ENCODE results near the gene CNTNAP3B. TPM values are rescaled to one million over a fixed set of nuclear protein-coding genes. Genes with fewer than 3 reads are reported as not detected.
"Not testable (repeated sequence)": the region's sequence is repeated elsewhere in the genome, so short reads cannot be mapped to it uniquely, and the experiment has no call there.

CNTNAP3B gene
- total RNA-seq, 1 donor from 2014 or later: 3.6 TPM

GRCh38 chr9:41902762-41903161 is 226.5 kb downstream of the CNTNAP3B start:
- not testable (repeated sequence) for H3K4me2 ChIP-seq (ENCODE audit: low read length); H3K4me1 Mint-ChIP-seq (ENCODE audit: low read depth, unreplicated experiment); H3K4me3 ChIP-seq (ENCODE audit: insufficient read depth, low read depth, low read length); H3K36me3 Mint-ChIP-seq (ENCODE audit: low read depth, unreplicated experiment); H3K27ac ChIP-seq (ENCODE audit: low read depth, low read length); H3K9ac ChIP-seq (ENCODE audit: low read length); H3K9me3 ChIP-seq (ENCODE audit: insufficient read depth, low read depth, low read length); H3K4me1 ChIP-seq (ENCODE audit: insufficient read depth, low read length); H3K79me2 ChIP-seq (ENCODE audit: insufficient read depth, low read length); FAIRE-seq; H3K27ac Mint-ChIP-seq (ENCODE audit: unreplicated experiment); H2AFZ ChIP-seq (ENCODE audit: low read depth, low read length); DNase-seq (ENCODE audit: low read depth); H3K36me3 ChIP-seq (ENCODE audit: insufficient read depth, low read length); H3K27me3 Mint-ChIP-seq (ENCODE audit: low read depth, unreplicated experiment); H3K27me3 ChIP-seq (ENCODE audit: insufficient read depth, low read length); H3K4me3 Mint-ChIP-seq (ENCODE audit: unreplicated experiment); H4K20me1 ChIP-seq (ENCODE audit: insufficient read depth, low read length); H3K9me3 Mint-ChIP-seq (ENCODE audit: unreplicated experiment)

- H3K4me1 Mint-ChIP-seq (ENCODE audit: low read depth, unreplicated experiment); H2AFZ ChIP-seq (ENCODE audit: low read depth, low read length); H3K79me2 ChIP-seq (ENCODE audit: insufficient read depth, low read length); H3K36me3 ChIP-seq (ENCODE audit: insufficient read depth, low read length); H3K4me1 ChIP-seq (ENCODE audit: insufficient read depth, low read length); H3K27me3 Mint-ChIP-seq (ENCODE audit: low read depth, unreplicated experiment); FAIRE-seq; H3K9ac ChIP-seq (ENCODE audit: low read length); H3K9me3 ChIP-seq (ENCODE audit: insufficient read depth, low read depth, low read length); DNase-seq (ENCODE audit: low read depth); H3K4me3 ChIP-seq (ENCODE audit: insufficient read depth, low read depth, low read length); H3K4me3 Mint-ChIP-seq (ENCODE audit: unreplicated experiment); H4K20me1 ChIP-seq (ENCODE audit: insufficient read depth, low read length); H3K9me3 Mint-ChIP-seq (ENCODE audit: unreplicated experiment); H3K36me3 Mint-ChIP-seq (ENCODE audit: low read depth, unreplicated experiment); H3K27ac ChIP-seq (ENCODE audit: low read depth, low read length); H3K27ac Mint-ChIP-seq (ENCODE audit: unreplicated experiment); H3K27me3 ChIP-seq (ENCODE audit: insufficient read depth, low read length); H3K4me2 ChIP-seq (ENCODE audit: low read length): not testable (repeated sequence)
Measured at GRCh38 chr9:41898720-41899343, 230.4 kb downstream of the CNTNAP3B start.

GRCh38 chr9:41874557-41874956 is 254.7 kb downstream of the CNTNAP3B start:
- not testable (repeated sequence) for H3K27me3 Mint-ChIP-seq (ENCODE audit: low read depth, unreplicated experiment); H3K36me3 Mint-ChIP-seq (ENCODE audit: low read depth, unreplicated experiment); H3K27me3 ChIP-seq (ENCODE audit: insufficient read depth, low read length); FAIRE-seq; H3K9me3 Mint-ChIP-seq (ENCODE audit: unreplicated experiment); H3K4me3 Mint-ChIP-seq (ENCODE audit: unreplicated experiment); H3K27ac ChIP-seq (ENCODE audit: low read depth, low read length); H3K9me3 ChIP-seq (ENCODE audit: insufficient read depth, low read depth, low read length); H2AFZ ChIP-seq (ENCODE audit: low read depth, low read length); H3K4me2 ChIP-seq (ENCODE audit: low read length); H3K4me3 ChIP-seq (ENCODE audit: insufficient read depth, low read depth, low read length); DNase-seq (ENCODE audit: low read depth); H3K79me2 ChIP-seq (ENCODE audit: insufficient read depth, low read length); H3K4me1 Mint-ChIP-seq (ENCODE audit: low read depth, unreplicated experiment); H3K36me3 ChIP-seq (ENCODE audit: insufficient read depth, low read length); H3K4me1 ChIP-seq (ENCODE audit: insufficient read depth, low read length); H3K9ac ChIP-seq (ENCODE audit: low read length); H3K27ac Mint-ChIP-seq (ENCODE audit: unreplicated experiment); H4K20me1 ChIP-seq (ENCODE audit: insufficient read depth, low read length)

GRCh38 chr9:41855422-41855821 is 273.8 kb downstream of the CNTNAP3B start:
- not testable (repeated sequence) for H3K27ac ChIP-seq (ENCODE audit: low read depth, low read length); H3K36me3 ChIP-seq (ENCODE audit: insufficient read depth, low read length); H3K4me3 Mint-ChIP-seq (ENCODE audit: unreplicated experiment); H2AFZ ChIP-seq (ENCODE audit: low read depth, low read length); H3K9me3 Mint-ChIP-seq (ENCODE audit: unreplicated experiment); H3K36me3 Mint-ChIP-seq (ENCODE audit: low read depth, unreplicated experiment); H3K27me3 Mint-ChIP-seq (ENCODE audit: low read depth, unreplicated experiment); H3K4me3 ChIP-seq (ENCODE audit: insufficient read depth, low read depth, low read length); H3K4me1 Mint-ChIP-seq (ENCODE audit: low read depth, unreplicated experiment); H3K9ac ChIP-seq (ENCODE audit: low read length); H3K4me2 ChIP-seq (ENCODE audit: low read length); FAIRE-seq; H3K79me2 ChIP-seq (ENCODE audit: insufficient read depth, low read length); H3K27me3 ChIP-seq (ENCODE audit: insufficient read depth, low read length); H3K9me3 ChIP-seq (ENCODE audit: insufficient read depth, low read depth, low read length); H4K20me1 ChIP-seq (ENCODE audit: insufficient read depth, low read length); DNase-seq (ENCODE audit: low read depth); H3K27ac Mint-ChIP-seq (ENCODE audit: unreplicated experiment); H3K4me1 ChIP-seq (ENCODE audit: insufficient read depth, low read length)

- not testable (repeated sequence) for FAIRE-seq; H3K36me3 Mint-ChIP-seq (ENCODE audit: low read depth, unreplicated experiment); H3K4me1 Mint-ChIP-seq (ENCODE audit: low read depth, unreplicated experiment)
Measured at GRCh38 chr9:41851848-41852740, 277.1 kb downstream of the CNTNAP3B start.

GRCh38 chr9:41847829-41848228 is 281.4 kb downstream of the CNTNAP3B start:
- not testable (repeated sequence) for H3K27ac ChIP-seq (ENCODE audit: low read depth, low read length); H2AFZ ChIP-seq (ENCODE audit: low read depth, low read length); FAIRE-seq; H3K36me3 Mint-ChIP-seq (ENCODE audit: low read depth, unreplicated experiment); H3K4me2 ChIP-seq (ENCODE audit: low read length); H3K9me3 ChIP-seq (ENCODE audit: insufficient read depth, low read depth, low read length); H3K4me1 Mint-ChIP-seq (ENCODE audit: low read depth, unreplicated experiment); H3K4me3 Mint-ChIP-seq (ENCODE audit: unreplicated experiment); H3K27ac Mint-ChIP-seq (ENCODE audit: unreplicated experiment); H3K27me3 ChIP-seq (ENCODE audit: insufficient read depth, low read length); H3K79me2 ChIP-seq (ENCODE audit: insufficient read depth, low read length); H3K27me3 Mint-ChIP-seq (ENCODE audit: low read depth, unreplicated experiment); H3K4me1 ChIP-seq (ENCODE audit: insufficient read depth, low read length); DNase-seq (ENCODE audit: low read depth); H3K4me3 ChIP-seq (ENCODE audit: insufficient read depth, low read depth, low read length); H4K20me1 ChIP-seq (ENCODE audit: insufficient read depth, low read length); H3K9me3 Mint-ChIP-seq (ENCODE audit: unreplicated experiment); H3K9ac ChIP-seq (ENCODE audit: low read length); H3K36me3 ChIP-seq (ENCODE audit: insufficient read depth, low read length)

More at GRCh38 chr9:41851848-41852740, 277.1 kb downstream of the CNTNAP3B start:
- not testable (repeated sequence) for H3K4me1 ChIP-seq (ENCODE audit: insufficient read depth, low read length); H3K27me3 Mint-ChIP-seq (ENCODE audit: low read depth, unreplicated experiment); H3K36me3 ChIP-seq (ENCODE audit: insufficient read depth, low read length); H3K27me3 ChIP-seq (ENCODE audit: insufficient read depth, low read length); H3K9me3 ChIP-seq (ENCODE audit: insufficient read depth, low read depth, low read length); H3K9ac ChIP-seq (ENCODE audit: low read length); H3K27ac ChIP-seq (ENCODE audit: low read depth, low read length); H2AFZ ChIP-seq (ENCODE audit: low read depth, low read length); H3K79me2 ChIP-seq (ENCODE audit: insufficient read depth, low read length); H3K4me3 Mint-ChIP-seq (ENCODE audit: unreplicated experiment); H3K9me3 Mint-ChIP-seq (ENCODE audit: unreplicated experiment); H3K4me2 ChIP-seq (ENCODE audit: low read length); DNase-seq (ENCODE audit: low read depth); H4K20me1 ChIP-seq (ENCODE audit: insufficient read depth, low read length); H3K4me3 ChIP-seq (ENCODE audit: insufficient read depth, low read depth, low read length); H3K27ac Mint-ChIP-seq (ENCODE audit: unreplicated experiment)
